K562 (cell line): ENCODE measurements around the gene NRP1. TPM values are rescaled to one million over a fixed set of nuclear protein-coding genes. Genes with fewer than 3 reads are reported as not detected.
"Not testable (repeated sequence)": the region's sequence is repeated elsewhere in the genome, so short reads cannot be mapped to it uniquely, and the experiment has no call there.

ENCODE experiments used
- ATAC-seq: fragments of 200-7000 bp; cut with Tn5 transposase; 3 replicates; pipeline ENCODE4 v1.9.1; 2020; ENCODE audit warnings: moderate library complexity
- BruUV-seq: library from RNA; stranded (reverse); fragments of 400-500 nt; replicated peaks from 2 replicates; lab custom pipeline; 2021; lab: Mats Ljungman, UMichigan
- CTCF ChIA-PET: fragments of 300-600 bp; formaldehyde crosslinking; extraction: SDS; loops from one replicate; lab custom pipeline; 2021; ENCODE audit warnings: low intra/inter-chr PET ratio; lab: Yijun Ruan, JAX
- POLR2A ChIA-PET: fragments of 300-600, 350-650 bp; sonication (Branson Sonifier 250); formaldehyde crosslinking; extraction: SDS; loops from one replicate; lab custom pipeline; 2021; ENCODE audit warnings: antibody characterized with exemption, inconsistent platforms; lab: Yijun Ruan, JAX
- DNase-seq, 4 experiments: peaks; one replicate each; pipeline versions ENCODE4 v3.0.0 to v3.0.0-alpha.2; 2011 to 2018; ENCODE audit warnings: low spot score in 3 of 4, mixed read lengths in 3 of 4; ENCODE audit errors: extremely low read depth in 1 of 4
- FAIRE-seq: peaks from 2 replicates; lab custom pipeline; 2011; peaks lifted over from hg19 to GRCh38; lab: Jason Lieb, UNC
- H2AFZ ChIP-seq: 2 replicates; pipeline ENCODE4 v1.6.0; 2011; ENCODE audit warnings: low read depth, low read length, control low read depth, inconsistent platforms
- H3K27ac ChIP-seq: fragments of 200-600 bp; 3 replicates; pipeline ENCODE4 v1.8.0; 2011; ENCODE audit warnings: low read depth, mild to moderate bottlenecking, control low read depth, inconsistent platforms, low read length, moderate library complexity, mixed read lengths; ENCODE audit errors: extremely low read depth
- H3K27me3 ChIP-seq, 2 experiments: fragments of 300-600 bp in 1 of 2; 2 replicates in 1 of 2; 3 replicates in 1 of 2; pipeline versions ENCODE4 v1.6.0 to v1.8.0; 2011; ENCODE audit warnings: inconsistent platforms in 2 of 2, low read length in 2 of 2, mild to moderate bottlenecking in 1 of 2, mixed read lengths in 1 of 2, moderate library complexity in 1 of 2; ENCODE audit not compliant: control insufficient read depth in 2 of 2, insufficient read depth in 2 of 2
- H3K36me3 ChIP-seq: fragments of 300-600 bp; 3 replicates; pipeline ENCODE4 v1.8.0; 2011; ENCODE audit warnings: mild to moderate bottlenecking, low read length, inconsistent platforms; ENCODE audit not compliant: control insufficient read depth, insufficient read depth
- H3K4me1 ChIP-seq, 2 experiments: fragments of 200-600 bp in 1 of 2; replicated peaks in 1 of 2; 2 replicates in 1 of 2; 3 replicates in 1 of 2; pipeline versions ENCODE4 v1.5.1 to v1.8.0; 2011; ENCODE audit warnings: inconsistent platforms in 2 of 2, low read length in 2 of 2, mild to moderate bottlenecking in 1 of 2, mixed read lengths in 1 of 2, moderate library complexity in 1 of 2; ENCODE audit not compliant: control insufficient read depth in 2 of 2, insufficient read depth in 2 of 2
- H3K4me2 ChIP-seq: 2 replicates; pipeline ENCODE4 v1.6.1; 2011; ENCODE audit warnings: low read length, control low read depth, inconsistent platforms, mixed read lengths; ENCODE audit not compliant: insufficient read depth
- H3K4me3 ChIP-seq: fragments of 200-600 bp; sonication (generic), shearing (Covaris generic); 2 replicates; pipeline ENCODE4 v1.5.1; 2016; ENCODE audit warnings: control low read depth, inconsistent platforms
- H3K79me2 ChIP-seq: fragments of 200-600 bp; 3 replicates; pipeline ENCODE4 v1.8.0; 2011; ENCODE audit warnings: low read length, inconsistent platforms; ENCODE audit not compliant: control insufficient read depth, insufficient read depth
- H3K9ac ChIP-seq, 2 experiments: 2 replicates each; pipeline versions ENCODE4 v1.6.0 to v1.6.1; 2011; ENCODE audit warnings: low read depth in 2 of 2, low read length in 2 of 2, control low read depth in 1 of 2, inconsistent platforms in 1 of 2, mild to moderate bottlenecking in 1 of 2, mixed read lengths in 1 of 2; ENCODE audit not compliant: insufficient read depth in 1 of 2
- H3K9me1 ChIP-seq: one replicate; pipeline ENCODE4 v1.6.0; 2011; ENCODE audit warnings: inconsistent platforms, mild to moderate bottlenecking, low read length, moderate library complexity; ENCODE audit not compliant: control insufficient read depth, insufficient read depth
- H3K9me3 ChIP-seq: replicated peaks from 2 replicates; pipeline ENCODE4 v1.5.1; 2011; ENCODE audit warnings: low read depth, low read length, inconsistent platforms; ENCODE audit not compliant: control insufficient read depth, insufficient read depth
- H4K20me1 ChIP-seq: replicated peaks from 2 replicates; pipeline ENCODE4 v1.6.1; 2011; ENCODE audit warnings: low read length, inconsistent platforms, mixed read lengths; ENCODE audit not compliant: control insufficient read depth, insufficient read depth
- NR2F6 ChIP-seq: fragments of 450-650 bp; formaldehyde crosslinking; IDR thresholded peaks from 2 replicates; pipeline ENCODE4 v1.4.0; 2020; ENCODE audit warnings: mild to moderate bottlenecking
- PRMT5 ChIP-seq: sonication (generic); formaldehyde crosslinking; IDR thresholded peaks from 2 replicates; pipeline ENCODE4 v1.5.0; 2020; ENCODE audit warnings: missing genetic modification reagents
- ZNF280A ChIP-seq: fragments of 450-650 bp; IDR thresholded peaks from 2 replicates; pipeline ENCODE4 v1.6.1; 2018; ENCODE audit warnings: mild to moderate bottlenecking, low read depth; ENCODE audit not compliant: partially characterized antibody
- WGBS: fragments of 100-300 bp; shearing (Covaris generic); methylation state at CpG from one replicate; pipeline ENCODE4 v1.1.6; 2016; ENCODE audit warnings: low coverage, mixed read lengths; ENCODE audit not compliant: insufficient coverage; ENCODE audit errors: missing lambda C conversion rate; 5-methylcytosine and 5-hydroxymethylcytosine counted together
- in situ Hi-C: fragments of 300-500 bp; cut with MboI; formaldehyde crosslinking; loops from 4 replicates; pipeline ENCODE4 v1.15.0; 2018; ENCODE audit warnings: inconsistent platforms, mixed read lengths
- intact Hi-C: fragments of 100-400 bp; cut with micrococcal nuclease; formaldehyde crosslinking; loops from 2 replicates; pipeline ENCODE4 v1.14.2; 2022
- polyA plus RNA-seq, 8 experiments: library from polyadenylated mRNA; depleted of rRNA in 4 of 8; stranded (reverse) in 5 of 8; unstranded in 3 of 8; fragments of >200 nt; fragmentation: Nextera tagmentation in 2 of 8; fragmentation: Illumina TruSeq in 1 of 8; extraction: Ambion mirVana in 2 of 8; extraction: Trizol in 1 of 8; gene quantifications; 2 replicates each; pipeline versions ENCODE4 v1.2.1 to v1.2.3, GENCODE V29; 2011 to 2014; ENCODE audit warnings: inconsistent platforms in 1 of 8, missing spikeins in 1 of 8
- total RNA-seq, 7 experiments: library from RNA; depleted of rRNA in 6 of 7; stranded (reverse); fragments of >200 nt in 6 of 7; fragmentation: Illumina TruSeq in 2 of 7; extraction: Trizol in 2 of 7; gene quantifications; 2 replicates each; pipeline versions ENCODE4 v1.2.1 to v1.2.3, GENCODE V29; 2011 to 2021; ENCODE audit warnings: low replicate concordance in 1 of 7

NRP1 gene
- total and polyA plus RNA-seq, 9 of the 15 experiments (the other 6 are each of a cell fraction or from before 2014, with no cell fraction given), result 0.01 to 0.38 (median 0.04) TPM; not detected in 5

DNA sequence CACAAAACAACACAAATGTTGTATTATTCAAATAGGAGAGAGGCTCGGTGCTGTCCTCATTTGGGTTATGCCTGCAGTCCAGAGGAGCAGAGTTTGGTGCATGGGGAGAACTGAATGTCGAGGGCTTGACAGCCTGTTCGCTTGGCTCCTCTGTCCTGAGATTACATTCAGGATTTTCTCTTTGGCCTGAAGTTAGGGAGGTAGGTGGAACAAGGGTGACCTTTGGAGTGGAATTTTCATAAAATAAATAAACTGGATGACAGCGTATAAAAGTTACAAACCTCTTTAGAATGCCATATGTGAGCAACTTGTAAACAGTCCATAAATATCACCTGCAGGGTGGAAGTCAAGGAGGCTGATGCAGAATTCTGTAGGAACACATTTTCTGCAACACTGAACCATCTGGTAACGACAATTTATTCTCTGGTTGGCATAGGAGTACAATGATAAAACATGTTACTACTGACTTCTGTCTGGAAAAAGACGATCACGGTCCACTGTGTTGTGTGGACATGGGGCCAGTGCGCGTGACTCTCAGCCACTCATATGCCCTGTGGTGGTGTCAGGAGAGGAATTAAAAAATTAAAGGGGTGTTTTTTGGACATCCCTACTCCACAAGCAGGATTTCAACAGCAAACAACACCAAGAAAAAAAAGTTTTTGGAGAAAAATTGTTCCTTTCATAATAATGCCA is 33.2 kb downstream of the NRP1 start (continued):
- TF ChIP-seq NR2F6 (CRISPR knock-in tag) (no peak), ZNF280A (no peak), PRMT5 (no peak)

DNA sequence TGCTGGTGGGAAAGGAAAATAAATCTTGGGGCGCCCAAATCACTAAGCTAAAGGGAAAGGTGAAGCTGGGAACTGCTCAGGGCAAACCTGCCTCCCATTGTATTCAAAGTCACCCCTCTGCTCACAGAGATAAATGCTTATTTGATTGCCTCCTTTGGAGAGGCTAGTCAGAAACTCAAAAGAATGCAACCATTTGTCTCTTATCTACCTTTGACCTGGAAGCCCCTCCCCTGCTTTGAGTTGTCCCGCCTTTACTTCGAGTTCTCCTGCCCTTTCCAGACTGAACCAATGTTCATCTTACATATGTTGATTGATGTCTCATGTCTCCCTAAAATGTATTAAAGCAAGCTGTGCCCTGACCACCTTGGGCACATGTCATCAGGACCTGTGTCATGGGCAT is 33.9 kb downstream of the NRP1 start:
- WGBS, result 0% methylated on average over 3 of the region's 3 CpGs

More for the DNA sequence above, 33.9 kb downstream of the NRP1 start:
- H3K9ac ChIP-seq, H2AFZ ChIP-seq, H3K27me3 ChIP-seq, H3K36me3 ChIP-seq, H3K9me3 ChIP-seq, H4K20me1 ChIP-seq, FAIRE-seq, H3K79me2 ChIP-seq, DNase-seq, POLR2A ChIA-PET, CTCF ChIA-PET, H3K4me3 ChIP-seq, H3K9me1 ChIP-seq, BruUV-seq, H3K4me1 ChIP-seq, ATAC-seq, H3K27ac ChIP-seq, in situ Hi-C loops, H3K4me2 ChIP-seq, intact Hi-C loops: not testable (repeated sequence)
